Ovary (tissue), 3 donors: ENCODE data around the gene SMG6.

Experiments
- CTCF ChIP-seq, 3 donors: fragments of 450-650 bp in 2 of 3; fragments of 200-600 bp in 1 of 3; IDR thresholded peaks; one replicate each; pipeline versions ENCODE4 v1.5.1 to v1.8.0; 2016 to 2022; ENCODE audit warnings: antibody characterized with exemption in 3 of 3, mild to moderate bottlenecking in 1 of 3
- EP300 ChIP-seq: sonication (generic); formaldehyde crosslinking; IDR thresholded peaks from one replicate; pipeline ENCODE4 v1.6.1; 2017; ENCODE audit warnings: antibody characterized with exemption
- POLR2A ChIP-seq: fragments of 450-650 bp; IDR thresholded peaks from one replicate; pipeline ENCODE4 v1.6.1; 2017; ENCODE audit warnings: antibody characterized with exemption, mild to moderate bottlenecking, moderate library complexity
- donor health status: DM: no; HTN: no; CAD: no.

GRCh38 chr17:2058586-2059546 is 244.7 kb downstream of the SMG6 start:
- TF ChIP-seq CTCF (IDR thresholded peaks at IDR 0.05) (peak; percentile 74 to 88 (median 84)), EP300 (no peak), POLR2A (no peak)
